Keratinocyte (primary cell): Measurements from ENCODE around the gene NMNAT2. TPM values are rescaled to one million over a fixed set of nuclear protein-coding genes. Genes with fewer than 3 reads are reported as not detected.
A peak's percentile ranks its signal among the peaks of the same experiment; 100 is the strongest.

Source experiments
- DNase-seq: peaks from one replicate; pipeline ENCODE4 v3.0.0-alpha.2; 2011; ENCODE audit warnings: low read depth, missing footprints, low spot score
- FAIRE-seq: peaks from 2 replicates; lab custom pipeline; 2011; peaks lifted over from hg19 to GRCh38; lab: Jason Lieb, UNC
- H2AFZ ChIP-seq: 2 replicates; pipeline ENCODE4 v1.6.0; 2012; ENCODE audit warnings: low read length, control low read depth, inconsistent platforms; ENCODE audit not compliant: control insufficient read depth
- H3K27ac ChIP-seq: 2 replicates; pipeline ENCODE4 v1.5.1; 2011; ENCODE audit warnings: low read length; ENCODE audit not compliant: control insufficient read depth, insufficient read depth
- H3K27me3 ChIP-seq: 3 replicates; pipeline ENCODE4 v1.6.0; 2011; ENCODE audit warnings: low read length; ENCODE audit not compliant: control insufficient read depth, insufficient read depth; ENCODE audit errors: extremely low read depth
- H3K36me3 ChIP-seq, 2 experiments: 2 replicates in 1 of 2; 3 replicates in 1 of 2; pipeline ENCODE4 v1.5.1; 2011; ENCODE audit warnings: low read length in 2 of 2, mild to moderate bottlenecking in 1 of 2; ENCODE audit not compliant: control insufficient read depth in 2 of 2, insufficient read depth in 2 of 2; ENCODE audit errors: extremely low read depth in 1 of 2
- H3K4me1 ChIP-seq: 3 replicates; pipeline ENCODE4 v1.5.1; 2011; ENCODE audit warnings: low read length; ENCODE audit not compliant: control insufficient read depth, insufficient read depth; ENCODE audit errors: extremely low read depth
- H3K4me2 ChIP-seq: 3 replicates; pipeline ENCODE4 v1.6.0; 2011; ENCODE audit warnings: low read depth, low read length; ENCODE audit not compliant: control insufficient read depth, insufficient read depth; ENCODE audit errors: extremely low read depth
- H3K4me3 ChIP-seq, 3 experiments: fragments of 200-600 bp in 1 of 3; sonication (generic) in 1 of 3; 2 replicates in 2 of 3; 3 replicates in 1 of 3; pipeline ENCODE4 v1.5.1; 2011 to 2016; ENCODE audit warnings: low read length in 3 of 3, mild to moderate bottlenecking in 3 of 3, control low read depth in 2 of 3, inconsistent platforms in 1 of 3, low read depth in 1 of 3, mixed read lengths in 1 of 3, mixed run types in 1 of 3, moderate library complexity in 1 of 3; ENCODE audit not compliant: control insufficient read depth in 2 of 3, insufficient read depth in 2 of 3; ENCODE audit errors: extremely low read depth in 1 of 3
- H3K79me2 ChIP-seq: 2 replicates; pipeline ENCODE4 v1.6.0; 2012; ENCODE audit warnings: low read length; ENCODE audit not compliant: control insufficient read depth, insufficient read depth
- H3K9ac ChIP-seq: 3 replicates; pipeline ENCODE4 v1.6.0; 2011; ENCODE audit warnings: low read length; ENCODE audit not compliant: control insufficient read depth, insufficient read depth; ENCODE audit errors: extremely low read depth
- H3K9me1 ChIP-seq: 3 replicates; pipeline ENCODE4 v1.6.0; 2011; ENCODE audit warnings: low read length; ENCODE audit not compliant: control insufficient read depth, insufficient read depth; ENCODE audit errors: extremely low read depth
- H3K9me3 ChIP-seq: 2 replicates; pipeline ENCODE4 v1.5.1; 2012; ENCODE audit warnings: low read depth, low read length; ENCODE audit not compliant: control insufficient read depth
- H4K20me1 ChIP-seq: 3 replicates; pipeline ENCODE4 v1.6.0; 2011; ENCODE audit warnings: low read length; ENCODE audit not compliant: control insufficient read depth, insufficient read depth; ENCODE audit errors: extremely low read depth
- EZH2 ChIP-seq: IDR thresholded peaks from one replicate; pipeline ENCODE4 v1.6.1; 2012; ENCODE audit warnings: inconsistent platforms, mild to moderate bottlenecking, low read length, moderate library complexity
- dilution Hi-C: fragments of 300-500 bp; cut with MboI; formaldehyde crosslinking; loops from one replicate; pipeline ENCODE4 v1.7.0; 2020; ENCODE audit warnings: low sequenced_read_pairs; ENCODE audit not compliant: extremely low pct_ligation_motif_present
- polyA plus RNA-seq, 5 experiments: library from polyadenylated mRNA; depleted of rRNA in 3 of 5; stranded (reverse) in 3 of 5; stranded (forward) in 1 of 5; unstranded in 1 of 5; fragments of >200 nt; gene quantifications; 1 replicate in 1 of 5; 2 replicates in 3 of 5; 3 replicates in 1 of 5; pipeline versions ENCODE4 v1.2.1 to v1.2.3, GENCODE V29; 2011 to 2012; ENCODE audit warnings: missing spikeins in 2 of 5, low read depth in 1 of 5, low replicate concordance in 1 of 5
- TF ChIP-seq, protein P1 (sequence below), 3 experiments: IDR thresholded peaks in 1 of 3; conservative IDR thresholded peaks in 1 of 3; optimal IDR thresholded peaks in 1 of 3; 2 replicates in 2 of 3; 3 replicates in 1 of 3; pipeline versions ENCODE3 to v1.5.1; 2011; ENCODE audit warnings: low read length in 3 of 3, mild to moderate bottlenecking in 3 of 3, moderate library complexity in 2 of 3, control low read depth in 1 of 3, inconsistent platforms in 1 of 3; ENCODE audit not compliant: insufficient read depth in 2 of 3; ENCODE audit errors: extremely low read depth in 1 of 3

NMNAT2 gene
- polyA plus RNA-seq, 1 donor (not counting 4 experiments of a cell fraction or from before 2014, with no cell fraction given): 0.72 TPM

DNA sequence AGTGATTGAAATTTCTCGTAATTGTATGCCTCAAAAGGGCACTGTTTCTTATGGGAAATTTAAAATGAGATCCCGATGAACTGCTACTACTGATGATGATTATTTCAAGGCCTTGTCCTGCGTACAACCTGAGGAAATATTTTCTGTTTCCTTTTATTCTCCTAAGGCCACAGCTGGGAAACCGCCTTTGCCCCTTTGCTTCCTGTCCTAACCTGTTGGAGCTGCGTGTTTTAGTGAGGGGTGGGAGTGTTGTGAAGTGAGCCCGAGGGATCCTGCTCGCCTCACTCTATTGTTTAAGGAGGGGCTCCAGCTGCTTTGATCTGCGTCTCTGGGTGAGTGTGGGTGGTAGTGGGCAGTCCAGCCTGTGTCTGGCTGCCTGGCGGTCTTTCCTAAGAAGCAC is 217.7 kb downstream of the NMNAT2 start:
- dilution Hi-C loops: no loop called here
- peaks cover 40% of the 10 kb centered on the region for H3K4me1 ChIP-seq
- no peak overlapping the region for H2AFZ ChIP-seq
- H3K36me3 ChIP-seq: peaks cover 8 to 34% of the 10 kb centered on the region in 2 experiments
- no peak for TF ChIP-seq EZH2
- TF ChIP-seq, protein P1, sequence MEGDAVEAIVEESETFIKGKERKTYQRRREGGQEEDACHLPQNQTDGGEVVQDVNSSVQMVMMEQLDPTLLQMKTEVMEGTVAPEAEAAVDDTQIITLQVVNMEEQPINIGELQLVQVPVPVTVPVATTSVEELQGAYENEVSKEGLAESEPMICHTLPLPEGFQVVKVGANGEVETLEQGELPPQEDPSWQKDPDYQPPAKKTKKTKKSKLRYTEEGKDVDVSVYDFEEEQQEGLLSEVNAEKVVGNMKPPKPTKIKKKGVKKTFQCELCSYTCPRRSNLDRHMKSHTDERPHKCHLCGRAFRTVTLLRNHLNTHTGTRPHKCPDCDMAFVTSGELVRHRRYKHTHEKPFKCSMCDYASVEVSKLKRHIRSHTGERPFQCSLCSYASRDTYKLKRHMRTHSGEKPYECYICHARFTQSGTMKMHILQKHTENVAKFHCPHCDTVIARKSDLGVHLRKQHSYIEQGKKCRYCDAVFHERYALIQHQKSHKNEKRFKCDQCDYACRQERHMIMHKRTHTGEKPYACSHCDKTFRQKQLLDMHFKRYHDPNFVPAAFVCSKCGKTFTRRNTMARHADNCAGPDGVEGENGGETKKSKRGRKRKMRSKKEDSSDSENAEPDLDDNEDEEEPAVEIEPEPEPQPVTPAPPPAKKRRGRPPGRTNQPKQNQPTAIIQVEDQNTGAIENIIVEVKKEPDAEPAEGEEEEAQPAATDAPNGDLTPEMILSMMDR (optimal IDR thresholded peaks at IDR 0.05 in 1 of 3, IDR thresholded peaks at IDR 0.05 in 1 of 3, conservative IDR thresholded peaks at IDR 0.05 in 1 of 3; ENCODE audit: extremely low read depth in 1 of 3, insufficient read depth in 2 of 3, low read length in 3 of 3): no peak
- no peaks in the 10 kb centered on the region for H3K9me1 ChIP-seq
- no peak overlapping the region for H3K4me2 ChIP-seq
- peak overlapping the region; percentile 97 for H3K27ac ChIP-seq
- H4K20me1 ChIP-seq: peaks cover 46% of the 10 kb centered on the region
- peaks cover 94% of the 10 kb centered on the region for H3K79me2 ChIP-seq
- H3K9ac ChIP-seq: no peak overlapping the region
- FAIRE-seq (no peak), DNase-seq (no peak)
- no peaks in the 10 kb centered on the region for H3K9me3 ChIP-seq
- H3K4me3 ChIP-seq: no peak overlapping the region
- no peaks in the 10 kb centered on the region for H3K27me3 ChIP-seq

DNA sequence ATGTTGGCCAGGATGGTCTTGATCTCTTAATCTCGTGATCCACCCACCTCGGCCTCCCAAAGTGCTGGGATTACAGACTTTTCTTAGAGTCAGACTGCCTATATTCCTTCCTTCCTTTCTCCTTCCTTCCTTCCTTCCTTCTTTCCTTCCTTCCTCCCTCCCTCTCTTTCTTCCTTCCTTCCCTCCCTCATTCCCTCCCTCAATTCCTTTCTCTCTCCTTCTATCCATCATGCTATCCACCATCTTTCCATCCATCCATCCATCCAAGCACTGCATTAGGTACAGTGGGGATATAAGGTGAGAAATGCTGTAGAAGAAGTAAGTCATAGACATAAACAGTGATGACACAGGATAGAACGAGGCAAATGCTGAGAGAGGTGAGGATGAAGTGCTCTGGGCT is 218.9 kb downstream of the NMNAT2 start:
- H3K79me2 ChIP-seq: peaks cover 95% of the 10 kb centered on the region
- no peaks in the 10 kb centered on the region for H3K27me3 ChIP-seq
- H3K9me3 ChIP-seq: no peaks in the 10 kb centered on the region
- H3K4me2 ChIP-seq: no peak overlapping the region
- peaks cover 8 to 43% of the 10 kb centered on the region in 2 experiments for H3K36me3 ChIP-seq
- peaks cover 47% of the 10 kb centered on the region for H4K20me1 ChIP-seq
- no peak overlapping the region for H3K4me3 ChIP-seq
- H3K9ac ChIP-seq: no peak overlapping the region
- no peak for DNase-seq
- peak overlapping the region; percentile 97 for H3K27ac ChIP-seq
- TF ChIP-seq, protein P1 (optimal IDR thresholded peaks at IDR 0.05 in 1 of 3, IDR thresholded peaks at IDR 0.05 in 1 of 3, conservative IDR thresholded peaks at IDR 0.05 in 1 of 3; ENCODE audit: extremely low read depth in 1 of 3, insufficient read depth in 2 of 3, low read length in 3 of 3): no peak
- TF ChIP-seq EZH2: no peak
- peaks cover 2% of the 10 kb centered on the region for H3K9me1 ChIP-seq
- peaks cover 52% of the 10 kb centered on the region for H3K4me1 ChIP-seq
- H2AFZ ChIP-seq: no peak overlapping the region
- no peak for FAIRE-seq
- dilution Hi-C loops: no loop called here
